ENCODE results near the gene PARD6A.

GRCh38 chr16:67657751-67658518 lies 2.8 kb upstream of the PARD6A start:
- TF ChIP-seq CTCF (IDR thresholded peaks at IDR 0.05) (no peak), POLR2A (IDR thresholded peaks at IDR 0.05) (no peak)

All from adrenal gland (tissue), 5 donors.